NCI-H1417 (cell line): ENCODE data around the gene H3-3A.
"Not testable (repeated sequence)": the region's sequence is repeated elsewhere in the genome, so short reads cannot be mapped to it uniquely, and the experiment has no call there.

Experiments
- DNase-seq, 3 experiments: peaks; one replicate each; lab custom pipeline; 2025; lab: John Stamatoyannopoulos, UW

The H3-3A gene

DNA sequence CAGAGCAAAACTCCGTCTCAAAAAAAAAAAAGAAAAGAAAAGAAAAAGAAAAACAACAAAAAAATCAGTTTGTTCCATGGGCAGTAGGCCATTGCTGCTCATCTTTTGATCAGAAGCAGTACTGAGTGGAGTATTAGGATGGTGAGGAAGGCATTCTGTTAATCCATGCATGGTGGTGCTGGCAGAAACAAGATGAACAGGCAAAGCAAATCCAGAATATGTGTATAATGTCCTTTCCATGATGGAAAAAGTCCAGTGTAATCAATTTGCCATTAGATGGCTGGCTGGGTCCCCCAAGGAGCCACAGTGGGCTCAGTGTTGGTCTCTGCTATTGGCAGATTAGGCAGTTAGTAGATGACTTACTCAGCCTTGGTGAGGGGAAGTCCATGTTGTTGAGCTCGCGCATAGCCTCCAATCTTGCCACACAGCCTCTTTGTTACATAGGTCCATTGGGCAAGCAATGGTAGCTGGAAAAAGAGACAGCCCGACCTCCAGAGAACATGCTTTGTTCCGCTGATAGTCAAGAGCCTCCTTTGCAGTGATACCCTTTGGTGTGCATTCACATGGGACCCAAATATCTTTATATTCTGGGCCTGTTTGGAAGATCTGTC lies 23.3 kb downstream of the H3-3A start:
- DNase-seq = no peak

- no peak for DNase-seq
Measured at GRCh38 chr1:226086776-226087175, 24.3 kb downstream of the H3-3A start.

DNA sequence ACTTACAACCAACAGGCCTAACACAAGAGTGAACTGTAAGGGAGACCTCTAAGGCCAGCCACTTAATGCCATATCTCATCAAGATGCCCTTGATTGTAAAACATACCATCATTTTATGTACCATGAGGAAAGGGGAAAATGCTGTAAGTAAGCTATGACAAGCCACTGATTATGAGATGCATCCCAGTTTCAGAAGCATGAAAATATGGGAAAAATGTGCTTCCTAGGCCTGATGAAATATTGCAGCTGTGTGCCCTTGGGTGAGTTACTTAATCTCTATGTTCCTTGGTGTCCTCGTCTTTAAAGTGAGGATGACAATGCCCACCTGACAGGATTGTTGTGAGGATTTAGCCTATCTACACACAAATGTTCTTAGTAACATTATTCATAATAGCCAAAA lies 28.9 kb downstream of the H3-3A start:
- DNase-seq = no peak

DNA sequence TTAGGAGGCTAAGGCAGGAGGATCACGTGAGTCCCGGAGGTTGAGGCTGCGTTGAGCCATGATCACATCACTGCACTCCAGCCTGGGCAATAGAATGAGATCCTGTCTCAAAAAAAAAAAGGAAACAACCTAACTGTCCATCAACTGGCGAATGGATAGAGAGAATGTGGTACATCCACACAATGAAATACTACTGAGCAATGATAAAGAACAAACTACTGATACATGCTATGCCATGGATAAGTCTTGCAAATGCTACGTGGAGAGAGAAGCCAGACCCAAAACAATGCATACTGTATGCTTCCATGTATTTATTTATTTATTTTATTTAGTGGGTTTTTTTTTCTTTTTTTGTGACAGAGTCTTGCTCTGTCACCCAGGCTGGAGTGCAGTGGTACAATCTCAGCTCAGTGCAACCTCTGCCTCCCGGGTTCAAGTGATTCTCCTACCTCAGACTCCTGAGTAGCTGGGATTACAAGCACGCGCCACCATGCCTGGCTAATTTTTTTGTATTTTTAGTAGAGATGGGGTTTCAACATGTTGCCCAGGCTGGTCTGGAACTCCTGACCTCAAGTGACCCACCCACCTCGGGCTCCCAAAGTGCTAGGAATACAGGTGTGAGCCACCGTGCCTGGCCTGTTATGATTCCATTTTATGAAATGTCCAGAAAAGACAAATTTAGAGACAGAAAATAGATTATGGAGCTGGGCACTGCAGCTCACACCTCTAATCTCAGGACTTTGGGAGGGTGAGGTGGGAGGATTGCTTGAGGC lies 29.7 kb downstream of the H3-3A start:
- not testable (repeated sequence) for DNase-seq

GRCh38 chr1:226092965-226093364 lies 30.4 kb downstream of the H3-3A start:
- DNase-seq = no peak

GRCh38 chr1:226093621-226094020 lies 31.1 kb downstream of the H3-3A start:
- no peak for DNase-seq

DNA sequence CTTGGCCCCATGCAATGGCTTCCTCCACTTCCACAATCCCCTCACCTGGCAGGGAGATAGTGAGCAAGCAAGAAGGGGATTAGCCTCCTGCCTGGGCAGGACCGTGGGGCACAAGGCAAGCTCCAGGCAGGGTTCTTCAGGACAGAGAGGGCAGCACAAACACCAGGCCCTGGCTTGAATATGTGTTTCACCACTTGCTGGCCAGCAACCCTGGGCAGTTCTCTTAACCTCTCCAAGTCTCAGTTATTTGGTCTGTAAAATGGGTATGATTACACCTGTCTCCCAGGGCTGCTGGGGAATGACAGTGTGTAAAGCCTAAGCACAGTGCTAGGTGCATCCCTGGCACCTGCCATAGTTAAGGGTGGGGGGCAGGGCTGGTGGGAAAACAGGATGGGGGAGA lies 31.9 kb downstream of the H3-3A start:
- DNase-seq = no peak

- DNase-seq = no peak
Measured at GRCh38 chr1:226095286-226095685, 32.8 kb downstream of the H3-3A start.

DNA sequence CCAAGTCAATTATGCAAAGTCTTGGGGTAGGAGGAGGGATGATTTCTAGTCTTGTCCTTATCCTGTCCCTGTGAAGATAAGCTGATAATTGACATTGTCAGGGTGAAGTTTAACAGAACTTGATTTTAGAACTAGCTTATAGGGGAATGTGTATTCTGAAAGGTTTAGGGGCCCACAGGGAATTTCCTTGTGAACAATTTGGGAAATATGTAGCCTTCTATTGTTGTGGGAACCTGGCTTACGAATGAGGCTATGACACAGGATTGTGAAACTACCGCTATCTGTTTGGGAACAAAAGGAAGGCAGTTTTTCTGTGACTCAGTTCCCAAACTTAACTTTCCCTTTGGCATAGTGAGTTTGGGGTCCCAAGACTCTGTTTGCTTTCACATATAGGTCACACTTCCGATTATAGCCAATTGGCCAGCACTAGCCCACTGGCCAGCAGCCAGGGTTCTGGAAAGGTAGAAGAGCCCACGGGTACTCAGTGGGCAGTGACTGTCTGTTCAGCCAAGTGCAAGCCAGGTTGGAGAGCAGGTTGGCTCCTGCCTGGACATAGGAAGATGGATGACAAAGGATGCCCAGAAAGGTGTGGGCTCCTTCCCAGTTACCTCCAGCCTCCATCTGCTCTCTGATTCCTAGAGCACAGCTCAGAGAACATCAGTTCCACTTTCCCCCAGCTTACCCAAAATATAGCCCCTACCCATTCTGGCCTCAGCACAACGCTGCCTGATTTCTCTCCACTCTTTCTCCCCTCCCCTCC lies 35.5 kb downstream of the H3-3A start:
- no peak for DNase-seq

DNA sequence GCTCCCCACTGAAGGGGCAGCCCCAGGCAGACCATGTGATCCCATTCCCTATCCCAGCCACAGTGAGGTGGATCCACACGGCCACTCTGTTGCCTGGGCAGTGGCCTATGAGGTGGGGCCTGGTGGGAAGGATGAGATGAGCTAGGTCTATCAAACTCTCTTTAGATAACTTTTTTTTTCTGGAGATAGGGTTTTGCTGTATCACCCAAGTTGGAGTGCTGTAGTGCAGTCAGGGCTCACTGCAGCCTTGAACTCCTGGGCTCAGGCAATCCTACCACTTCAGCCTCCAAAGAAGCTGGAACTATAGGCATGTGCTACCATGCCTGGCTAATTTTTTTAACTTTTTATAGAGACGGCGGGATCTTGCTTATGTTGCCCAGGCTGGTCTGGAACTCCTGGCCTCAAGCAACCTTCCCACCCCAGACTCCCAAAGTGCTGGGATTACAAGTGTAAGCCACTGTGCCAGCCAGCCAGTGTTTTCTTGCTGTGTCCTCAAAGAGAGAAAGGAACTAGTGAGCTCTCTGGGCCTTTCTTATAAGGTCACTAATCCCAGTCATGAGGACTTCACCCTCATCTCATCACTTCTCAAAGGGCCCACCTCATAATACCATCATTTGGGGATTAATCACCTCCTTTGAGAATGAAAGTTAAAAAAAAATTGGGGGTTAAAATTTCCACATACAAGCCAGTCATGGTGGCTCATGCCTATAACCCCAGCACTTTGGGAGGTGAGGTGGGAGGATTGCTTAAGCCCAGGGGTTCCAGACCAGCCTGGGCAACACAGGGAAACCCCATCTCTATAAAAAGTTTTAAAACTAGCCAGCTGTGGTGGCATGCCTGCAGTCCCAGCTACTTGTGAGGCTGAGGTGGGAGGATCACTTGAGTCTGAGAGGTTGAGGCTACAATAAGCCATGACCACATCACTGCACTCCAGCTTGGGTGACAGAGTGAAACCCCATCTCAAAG lies 36.6 kb downstream of the H3-3A start:
- DNase-seq = no peak

- DNase-seq = peak; percentile 15 to 66 (median 64)
Measured at GRCh38 chr1:226100436-226101391, 38.2 kb downstream of the H3-3A start.

- DNase-seq = no peak
Measured at GRCh38 chr1:226104671-226105121, 42.2 kb downstream of the H3-3A start.

GRCh38 chr1:226107471-226108460 lies 45.2 kb downstream of the H3-3A start:
- no peak for DNase-seq

DNA sequence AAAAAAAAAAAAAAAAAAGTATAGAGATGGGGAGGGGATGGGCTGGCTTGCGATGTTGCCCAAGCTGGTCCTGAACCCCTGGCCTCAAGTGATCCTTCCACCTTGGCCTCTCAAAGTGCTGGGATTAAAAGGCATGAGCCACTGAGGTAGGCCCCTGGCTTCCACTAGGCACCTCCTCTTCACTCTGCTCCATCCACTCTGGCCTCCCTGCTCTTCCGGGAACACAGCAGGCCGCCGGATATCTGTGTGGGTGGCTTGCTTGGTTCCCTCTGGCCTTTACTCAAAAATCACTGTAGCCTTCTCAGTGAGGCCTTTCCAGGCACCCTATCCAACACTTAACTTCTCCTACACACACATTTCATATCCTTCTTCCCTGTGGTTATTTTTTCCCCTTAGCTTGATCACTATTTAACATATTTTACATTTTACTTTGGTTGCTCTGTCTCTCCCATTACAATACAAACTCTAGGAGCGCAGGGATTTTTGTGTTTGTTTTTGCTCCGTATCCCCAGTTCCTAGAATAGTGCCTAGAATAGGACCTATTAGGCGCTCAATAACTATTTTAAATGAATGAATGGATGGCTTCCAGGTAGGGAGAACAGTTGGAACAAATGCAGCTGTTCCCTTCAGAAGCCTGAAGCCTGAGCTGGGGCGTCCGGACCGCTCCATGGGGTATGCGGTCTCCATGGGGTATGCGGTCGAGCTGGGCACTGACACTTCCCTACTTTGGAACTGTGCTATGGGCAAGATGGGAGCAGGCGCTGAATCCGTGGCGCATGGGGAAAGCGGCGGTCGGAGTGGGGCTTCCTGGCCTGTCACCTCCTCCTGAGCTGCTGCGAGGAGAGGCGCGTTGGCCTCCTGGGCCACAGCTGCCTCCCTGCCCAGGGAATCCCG lies 46.7 kb downstream of the H3-3A start:
- no peak for DNase-seq

DNA sequence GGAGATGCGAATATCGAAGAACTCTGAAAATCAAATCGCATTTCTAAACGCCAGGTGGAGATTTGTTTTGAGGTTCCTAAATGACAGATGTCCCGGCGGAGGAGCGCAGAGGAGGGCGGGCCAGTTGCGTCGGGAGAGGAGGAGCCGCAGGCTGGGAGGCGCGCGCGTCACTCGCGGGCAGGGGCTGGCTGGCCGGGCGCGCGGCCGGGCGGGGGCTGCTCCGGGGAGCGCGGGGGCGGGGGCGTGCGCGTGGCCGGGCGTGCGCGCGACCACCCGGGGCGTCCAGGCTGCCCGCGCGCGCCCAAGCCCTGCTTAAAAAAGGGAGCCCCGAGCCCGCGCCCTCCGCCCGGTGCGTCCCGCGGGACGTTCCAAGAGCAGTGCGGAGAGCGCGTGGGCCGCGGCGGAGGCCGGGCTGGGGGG lies 47.3 kb downstream of the H3-3A start:
- peak; percentile 45 to 88 (median 87) for DNase-seq

DNA sequence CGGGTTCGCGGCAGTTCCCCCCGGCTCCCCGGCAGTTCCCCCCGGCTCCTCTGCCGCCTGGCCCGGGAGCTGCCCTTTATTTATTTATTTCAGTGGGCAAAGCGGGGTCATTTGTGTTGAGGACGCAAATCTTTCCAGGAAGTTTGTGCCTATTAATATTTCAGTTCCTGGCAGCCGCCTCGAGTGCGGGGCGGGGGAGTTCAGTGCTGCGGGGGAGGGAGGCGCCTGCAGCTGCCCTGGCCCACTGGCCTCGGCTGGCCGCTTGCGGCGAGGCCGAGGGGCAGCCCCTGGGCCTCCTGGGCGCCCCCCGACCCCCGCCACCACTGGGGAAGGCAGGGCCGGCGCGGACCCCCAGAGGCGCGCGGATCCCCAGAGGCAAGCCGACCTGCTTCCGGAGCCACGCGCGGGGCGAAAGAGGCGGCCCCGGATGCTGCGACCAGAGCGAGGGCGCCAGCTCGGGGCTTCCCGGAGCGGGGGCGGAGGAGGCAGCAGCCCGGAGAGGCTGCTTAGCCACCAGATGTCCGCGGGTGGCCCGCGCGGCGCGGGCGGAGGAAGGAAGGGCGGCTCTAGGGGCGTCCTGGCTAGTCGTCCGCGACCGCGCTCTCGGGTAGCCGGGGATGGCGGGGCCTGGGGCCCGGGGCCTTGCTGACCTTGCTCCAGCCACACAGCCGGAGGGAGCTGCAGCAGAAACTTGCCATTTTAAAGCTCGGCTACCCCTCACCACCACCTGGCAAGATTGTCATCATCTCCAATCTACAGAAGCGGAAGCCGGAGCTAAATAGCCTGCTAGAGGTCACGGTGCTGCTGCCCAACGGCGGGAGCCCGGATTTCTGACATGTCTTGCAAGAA lies 48.0 kb downstream of the H3-3A start:
- DNase-seq = peak; percentile 1 to 87 (median 85)
